C4-2B (cell line): Measurements from ENCODE around the gene PTPRT.

ENCODE experiments used
- H3K27ac ChIP-seq: fragments of 450-650 bp; 2 replicates; pipeline ENCODE4 v1.5.1; 2017
- ZFX ChIP-seq: fragments of 450-650 bp; IDR thresholded peaks from 2 replicates; pipeline ENCODE4 v1.6.1; 2017
- TF ChIP-seq, protein P1 (sequence below): fragments of 450-650 bp; conservative IDR thresholded peaks from 2 replicates; pipeline ENCODE4 v1.5.1; 2017; ENCODE audit warnings: mild to moderate bottlenecking

Gene PTPRT

DNA sequence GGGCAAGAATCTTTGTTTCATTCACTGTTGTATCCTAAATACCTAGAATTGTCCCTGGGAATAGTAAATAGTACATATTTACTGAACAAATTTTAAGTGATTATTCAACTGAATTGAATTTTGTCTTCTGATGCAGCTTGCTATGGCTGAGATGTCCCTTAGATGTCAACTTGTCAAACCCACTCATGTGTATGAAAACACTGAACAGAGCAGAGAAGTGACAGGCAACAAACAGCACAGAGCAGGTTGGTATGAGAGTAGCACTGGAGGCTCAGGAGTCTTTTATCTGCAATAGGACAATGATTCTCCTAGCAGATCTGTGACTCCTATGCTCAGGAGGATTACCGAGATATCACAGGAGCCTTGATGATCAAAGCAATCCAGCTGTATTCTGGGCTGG, 1031.4 kb downstream of the PTPRT start:
- no peak overlapping the region for H3K27ac ChIP-seq
- TF ChIP-seq, protein P1, sequence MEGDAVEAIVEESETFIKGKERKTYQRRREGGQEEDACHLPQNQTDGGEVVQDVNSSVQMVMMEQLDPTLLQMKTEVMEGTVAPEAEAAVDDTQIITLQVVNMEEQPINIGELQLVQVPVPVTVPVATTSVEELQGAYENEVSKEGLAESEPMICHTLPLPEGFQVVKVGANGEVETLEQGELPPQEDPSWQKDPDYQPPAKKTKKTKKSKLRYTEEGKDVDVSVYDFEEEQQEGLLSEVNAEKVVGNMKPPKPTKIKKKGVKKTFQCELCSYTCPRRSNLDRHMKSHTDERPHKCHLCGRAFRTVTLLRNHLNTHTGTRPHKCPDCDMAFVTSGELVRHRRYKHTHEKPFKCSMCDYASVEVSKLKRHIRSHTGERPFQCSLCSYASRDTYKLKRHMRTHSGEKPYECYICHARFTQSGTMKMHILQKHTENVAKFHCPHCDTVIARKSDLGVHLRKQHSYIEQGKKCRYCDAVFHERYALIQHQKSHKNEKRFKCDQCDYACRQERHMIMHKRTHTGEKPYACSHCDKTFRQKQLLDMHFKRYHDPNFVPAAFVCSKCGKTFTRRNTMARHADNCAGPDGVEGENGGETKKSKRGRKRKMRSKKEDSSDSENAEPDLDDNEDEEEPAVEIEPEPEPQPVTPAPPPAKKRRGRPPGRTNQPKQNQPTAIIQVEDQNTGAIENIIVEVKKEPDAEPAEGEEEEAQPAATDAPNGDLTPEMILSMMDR = no peak
- no peak for TF ChIP-seq ZFX

DNA sequence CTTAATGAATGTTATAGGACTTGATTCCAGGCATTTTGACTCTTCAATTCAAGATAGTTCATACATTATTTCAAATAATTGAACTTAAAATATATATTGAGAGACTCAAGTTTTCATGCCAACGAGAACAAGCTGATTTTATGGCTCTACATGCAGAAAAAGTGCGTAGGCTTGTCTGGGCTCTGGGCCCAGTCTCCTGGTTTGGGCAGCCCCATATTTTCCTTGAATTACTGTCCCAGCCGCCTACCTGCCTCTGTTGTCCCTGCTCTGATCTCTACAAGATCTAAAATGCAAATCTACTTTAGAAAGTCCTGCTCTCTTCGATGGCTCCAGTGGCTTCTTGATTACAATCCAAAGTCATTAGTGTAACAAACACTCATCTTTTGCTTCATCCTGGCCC, 1034.1 kb downstream of the PTPRT start:
- no peak overlapping the region for H3K27ac ChIP-seq
- TF ChIP-seq ZFX = no peak
- TF ChIP-seq, protein P1 = no peak

DNA sequence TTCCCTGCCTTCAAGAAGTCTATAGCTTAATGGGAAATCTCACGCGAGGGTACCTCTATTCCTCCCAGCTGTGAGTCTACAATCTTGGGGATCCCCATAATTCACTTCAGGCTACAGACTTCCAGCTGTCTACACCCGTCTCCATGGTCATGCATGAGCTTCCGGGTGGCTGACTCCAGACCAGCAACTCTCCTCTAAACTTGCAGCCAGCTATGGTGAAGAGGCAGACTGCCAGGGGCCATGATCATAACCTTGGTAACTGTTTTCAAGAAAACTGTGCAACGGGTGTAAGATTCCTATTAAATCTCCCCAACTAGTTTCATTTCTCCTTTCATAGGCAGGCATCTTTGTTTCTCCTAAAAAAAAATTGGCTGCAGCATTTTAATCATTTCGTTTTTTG, 1037.1 kb downstream of the PTPRT start:
- TF ChIP-seq, protein P1 = no peak
- TF ChIP-seq ZFX = no peak
- no peak overlapping the region for H3K27ac ChIP-seq

DNA sequence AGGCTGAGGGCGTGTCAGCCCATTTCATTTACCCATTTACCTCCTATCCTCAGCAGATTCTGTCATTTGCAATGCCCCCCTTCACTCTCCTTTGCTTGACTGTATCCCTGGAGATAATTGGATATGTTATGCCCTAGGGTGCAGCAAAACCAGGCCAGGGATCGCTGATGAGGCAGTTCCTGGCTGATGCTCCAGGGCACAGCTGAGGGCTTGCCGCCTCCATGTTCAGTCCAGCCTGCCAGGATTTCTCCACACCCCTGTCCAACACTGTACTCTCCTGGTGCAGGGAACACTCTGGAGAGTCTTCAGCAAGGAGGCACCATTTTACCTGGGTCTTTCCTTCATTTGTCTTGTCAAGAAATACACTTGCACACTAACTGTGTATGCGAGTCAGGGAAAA, 1039.5 kb downstream of the PTPRT start:
- H3K27ac ChIP-seq = no peak overlapping the region
- TF ChIP-seq, protein P1 = no peak
- no peak for TF ChIP-seq ZFX

DNA sequence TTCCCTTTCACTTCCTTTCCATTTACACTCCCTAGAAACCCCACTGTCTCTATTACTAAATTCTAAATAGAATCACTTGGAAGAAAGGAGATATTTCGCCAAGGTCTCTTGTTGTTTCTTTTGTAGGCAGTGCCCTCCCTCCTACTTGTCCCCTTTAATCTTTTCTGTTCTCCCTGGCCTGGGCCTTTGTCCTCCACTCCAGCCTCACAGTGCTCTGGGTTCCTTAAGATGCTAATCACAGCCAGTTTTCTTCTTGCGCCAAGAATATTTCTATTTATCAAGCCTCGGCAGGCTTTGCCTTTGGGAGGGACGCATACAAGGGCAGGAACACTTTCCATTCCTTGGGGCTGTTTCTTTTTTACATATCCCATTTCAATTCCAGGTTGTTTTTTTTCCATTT, 1051.0 kb downstream of the PTPRT start:
- TF ChIP-seq, protein P1 = no peak
- TF ChIP-seq ZFX = no peak
- no peak overlapping the region for H3K27ac ChIP-seq

DNA sequence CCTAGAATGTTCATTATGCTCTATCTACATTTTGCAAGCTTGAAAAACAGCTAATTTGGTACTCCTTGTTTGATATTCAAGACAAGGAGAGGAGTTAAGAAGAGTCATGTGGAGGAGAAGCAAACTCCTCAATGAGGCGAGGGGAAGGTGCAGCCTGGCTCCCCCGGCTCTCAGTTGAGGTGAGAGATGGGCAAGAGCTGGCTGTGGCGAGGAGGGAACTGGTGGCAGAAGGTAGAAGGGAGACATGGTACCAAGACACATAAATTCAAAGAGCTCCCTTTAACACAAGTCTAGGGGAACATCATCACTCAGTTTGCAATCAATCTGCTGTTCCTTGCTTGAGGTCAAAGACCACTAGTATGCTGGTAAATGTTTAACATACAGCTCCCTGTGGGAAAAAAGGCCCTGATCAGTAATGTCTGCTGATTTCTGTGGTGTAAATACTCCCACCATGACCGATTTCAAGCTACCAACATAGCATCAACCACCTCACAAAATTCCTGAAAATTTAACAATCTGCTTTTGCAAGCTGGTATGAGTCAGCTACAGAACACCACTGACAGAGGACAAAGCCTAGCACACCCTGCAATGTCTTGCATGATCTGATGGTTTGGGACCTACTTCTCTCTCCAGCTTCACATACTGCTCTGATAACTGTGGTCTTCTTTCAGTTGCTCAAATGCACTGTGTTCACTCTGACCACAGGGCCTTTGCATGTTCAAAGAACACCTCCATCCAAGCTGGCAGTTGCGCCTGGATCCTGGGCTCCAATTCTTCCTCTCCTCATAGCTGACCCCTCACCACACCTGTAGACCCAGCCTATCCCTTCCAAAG, 1055.2 kb downstream of the PTPRT start:
- TF ChIP-seq, protein P1 = no peak
- no peak for TF ChIP-seq ZFX
- H3K27ac ChIP-seq = no peak overlapping the region

DNA sequence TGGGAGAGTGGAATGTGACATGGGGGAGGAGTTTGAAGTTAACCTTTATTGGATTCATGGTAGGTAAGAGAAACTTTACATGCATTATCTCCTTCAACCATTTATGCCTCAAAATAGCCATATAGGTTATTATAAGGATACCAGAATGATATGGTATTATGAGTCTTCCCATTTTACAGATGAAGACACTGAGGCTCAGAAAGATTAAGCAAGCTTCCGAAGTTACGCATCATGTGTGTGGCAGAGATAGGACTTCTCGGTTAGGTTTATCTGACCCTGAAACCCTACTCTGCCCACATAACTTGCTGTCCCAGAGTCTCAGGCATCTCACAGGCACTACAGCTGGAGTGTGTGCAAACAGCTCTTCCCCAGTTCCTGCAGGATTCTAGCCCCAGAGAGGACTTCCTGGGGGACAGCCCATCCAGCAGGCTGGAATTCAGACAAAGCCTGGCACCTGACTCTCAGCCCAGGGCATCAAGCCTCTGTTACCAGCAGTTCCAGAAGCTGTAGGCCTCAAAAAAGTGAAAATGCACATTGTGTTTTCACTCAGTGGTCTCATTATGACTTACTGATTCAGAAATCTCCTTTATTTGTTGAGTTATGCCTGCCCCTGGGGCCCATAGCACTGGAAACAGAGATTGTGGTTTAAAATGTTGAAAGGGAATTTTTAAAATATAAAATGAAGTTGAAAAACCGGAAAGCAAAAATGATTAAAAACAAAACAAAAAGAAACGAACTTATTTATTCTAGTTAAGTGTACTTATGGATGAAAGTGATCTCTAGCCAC, 1058.7 kb downstream of the PTPRT start:
- TF ChIP-seq, protein P1 = no peak
- no peak for TF ChIP-seq ZFX
- H3K27ac ChIP-seq = no peak overlapping the region
